ENCODE measurements around the gene P4HB.

The P4HB gene

DNA sequence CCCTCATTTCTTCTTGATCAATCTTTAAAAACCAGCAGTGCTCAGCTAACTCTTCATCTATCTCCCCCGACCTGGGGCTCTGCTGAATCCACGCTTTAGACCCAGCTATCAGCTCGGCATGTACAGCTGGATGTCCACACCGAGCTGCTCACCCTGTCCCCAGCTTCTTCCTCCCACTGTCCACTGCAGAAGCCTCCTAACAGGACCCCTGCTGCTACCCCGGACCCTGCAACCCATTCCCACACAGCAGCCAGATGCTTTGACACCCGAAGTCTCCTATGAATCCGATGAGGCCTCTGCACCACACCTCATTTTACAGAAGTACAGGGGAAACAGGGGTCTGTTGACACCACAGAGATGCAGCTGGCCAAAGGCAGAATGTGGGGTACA lies 42.6 kb downstream of the P4HB start:
- no peak overlapping the region for H3K27ac ChIP-seq
- no peak overlapping the region for H3K4me3 ChIP-seq

DNA sequence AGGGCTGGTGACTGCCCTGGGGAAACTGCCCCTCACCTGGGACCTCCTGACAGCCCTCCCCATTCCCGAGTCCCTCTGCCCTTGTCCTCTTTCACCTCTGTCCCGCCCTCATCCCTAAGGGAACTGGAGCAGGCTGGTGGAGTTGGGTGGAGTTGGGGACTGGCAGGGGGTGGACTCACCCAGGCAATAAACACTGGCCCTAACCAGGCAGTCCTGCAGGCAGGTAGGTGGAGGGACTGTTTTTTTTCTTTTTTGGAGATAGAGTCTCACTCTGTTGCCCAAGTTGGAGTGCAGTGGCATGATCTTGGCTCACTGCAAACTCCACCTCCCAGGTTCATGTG lies 44.7 kb downstream of the P4HB start:
- peak overlapping the region in 1 of 21 experiments; percentile 55 for H3K27ac ChIP-seq
- no peak overlapping the region for H3K4me3 ChIP-seq

DNA sequence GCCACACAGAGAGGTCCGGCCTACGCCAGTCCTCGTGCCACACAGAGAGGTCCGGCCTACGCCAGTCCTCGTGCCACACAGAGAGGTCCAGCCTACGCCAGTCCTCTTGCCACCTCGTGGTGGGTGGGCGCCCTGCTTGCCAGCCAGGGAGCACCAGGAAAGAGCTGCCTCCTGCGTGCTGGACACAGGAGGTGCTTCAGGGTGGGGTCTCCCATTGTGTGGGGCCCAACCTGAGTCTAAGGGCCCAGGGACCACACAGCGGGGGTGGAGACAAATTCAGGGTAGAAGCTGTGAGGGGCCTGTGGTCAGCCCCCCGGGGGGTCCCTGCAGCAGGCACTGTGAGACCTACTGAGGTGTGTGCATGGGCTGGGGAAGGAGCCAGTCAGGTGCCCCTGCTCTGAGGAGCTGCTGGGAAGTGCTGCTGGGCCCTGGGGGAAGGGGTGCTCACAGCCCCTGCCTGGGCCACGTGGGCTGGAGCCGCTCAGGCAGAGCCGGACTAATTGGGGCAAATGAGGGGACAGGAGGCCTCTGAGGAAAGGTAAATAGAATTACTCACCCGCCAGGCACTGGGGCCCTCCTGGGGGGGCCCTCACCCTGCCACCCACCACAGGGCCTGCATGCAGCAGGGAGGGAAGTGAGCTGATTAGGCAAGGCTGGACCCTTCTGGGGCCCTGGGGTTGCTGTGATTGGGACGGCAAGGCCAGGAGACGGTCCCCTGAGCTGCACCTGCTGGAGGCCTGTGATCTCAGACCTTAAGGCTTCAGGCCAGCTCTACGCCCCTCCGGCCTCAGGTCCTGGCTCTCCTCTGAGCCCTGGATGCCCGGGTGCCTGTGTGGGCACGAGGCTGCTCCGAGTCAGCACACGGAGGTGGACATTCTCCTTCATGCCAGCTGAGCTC lies 45.3 kb downstream of the P4HB start:
- H3K27ac ChIP-seq: peak overlapping the region in 1 of 21 experiments; percentile 55
- H3K4me3 ChIP-seq: no peak overlapping the region

DNA sequence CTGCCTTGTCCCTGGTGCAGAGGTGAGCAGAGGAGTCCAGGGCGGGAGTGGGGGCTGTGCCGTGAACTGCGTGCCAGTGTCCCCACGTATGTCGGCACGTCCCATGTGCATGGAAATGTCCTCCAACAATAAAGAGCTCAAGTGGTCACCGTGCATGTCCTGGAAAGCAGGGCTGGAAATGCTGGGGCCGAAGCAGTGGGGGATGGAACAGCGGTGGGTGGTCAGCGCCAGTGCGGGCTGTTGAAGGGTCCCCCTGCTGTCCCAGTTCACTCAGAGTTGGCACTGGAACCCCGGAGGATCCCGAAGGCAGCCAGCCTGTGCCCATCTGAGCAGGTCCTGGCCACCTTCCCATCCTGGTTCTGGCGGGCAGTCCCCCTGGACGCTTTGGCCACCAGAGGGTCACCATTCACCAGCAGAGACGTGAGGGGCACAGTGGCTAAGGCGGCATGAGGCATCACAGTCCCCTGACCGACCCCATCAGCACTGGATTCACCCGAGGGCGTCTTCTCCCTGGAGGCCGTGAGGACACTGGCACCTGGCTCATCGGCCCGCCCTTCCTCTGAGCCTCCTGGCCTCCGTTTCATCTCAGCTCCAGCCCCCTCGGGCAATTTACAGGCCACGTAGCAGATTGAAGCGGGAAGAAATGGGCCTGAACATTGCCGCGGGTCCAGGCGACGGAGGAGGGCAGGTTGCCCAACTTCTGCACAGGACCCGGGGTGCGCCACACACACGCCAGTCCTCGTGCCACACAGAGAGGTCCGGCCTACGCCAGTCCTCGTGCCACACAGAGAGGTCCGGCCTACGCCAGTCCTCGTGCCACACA lies 46.3 kb downstream of the P4HB start:
- Histone ChIP-seq H3K4me3 (no peak overlapping the region), H3K27ac (no peak overlapping the region)

DNA sequence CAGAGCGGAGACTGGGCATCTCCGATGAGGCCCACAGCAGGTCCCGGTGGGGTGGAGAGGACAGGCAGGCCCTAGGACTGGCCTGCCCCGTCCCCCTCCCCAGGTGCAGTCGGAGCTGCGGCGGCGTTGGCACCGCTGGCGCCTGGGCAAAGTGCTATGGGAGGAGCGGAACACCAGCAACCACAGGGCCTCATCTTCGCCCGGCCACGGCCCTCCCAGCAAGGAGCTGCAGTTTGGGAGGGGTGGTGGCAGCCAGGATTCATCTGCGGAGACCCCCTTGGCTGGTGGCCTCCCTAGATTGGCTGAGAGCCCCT lies 47.0 kb downstream of the P4HB start:
- H3K27ac ChIP-seq: no peak overlapping the region
- H3K4me3 ChIP-seq: no peak overlapping the region

DNA sequence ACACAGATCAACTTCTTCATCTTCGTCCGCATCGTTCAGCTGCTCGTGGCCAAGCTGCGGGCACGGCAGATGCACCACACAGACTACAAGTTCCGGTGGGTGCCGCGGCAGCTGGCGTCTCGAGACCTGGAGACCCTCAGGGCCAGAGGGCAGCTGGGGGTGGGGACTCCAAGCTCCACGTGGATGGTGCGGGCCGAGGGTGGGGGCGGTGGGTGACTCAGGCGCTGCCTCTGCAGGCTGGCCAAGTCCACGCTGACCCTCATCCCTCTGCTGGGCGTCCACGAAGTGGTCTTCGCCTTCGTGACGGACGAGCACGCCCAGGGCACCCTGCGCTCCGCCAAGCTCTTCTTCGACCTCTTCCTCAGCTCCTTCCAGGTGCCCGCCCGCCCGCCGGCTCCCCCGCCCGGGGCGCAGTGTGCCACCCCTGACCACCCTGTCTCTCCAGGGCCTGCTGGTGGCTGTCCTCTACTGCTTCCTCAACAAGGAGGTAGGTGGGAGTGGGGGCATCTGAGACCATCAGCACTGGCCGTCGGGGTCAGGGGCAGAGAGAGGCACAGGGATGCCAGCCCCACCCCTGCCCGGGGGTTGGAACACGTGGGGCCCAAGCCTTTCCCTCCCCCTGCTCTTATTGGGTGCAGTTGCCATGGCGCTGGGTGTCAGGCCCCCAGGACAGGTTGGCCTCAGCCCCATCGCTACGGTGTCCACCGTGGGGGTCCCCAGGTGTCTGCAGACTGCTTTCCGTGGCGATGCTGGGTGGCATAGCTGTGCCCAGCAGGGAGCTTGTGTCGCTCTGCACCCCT lies 47.6 kb downstream of the P4HB start:
- no peak overlapping the region for H3K27ac ChIP-seq

DNA sequence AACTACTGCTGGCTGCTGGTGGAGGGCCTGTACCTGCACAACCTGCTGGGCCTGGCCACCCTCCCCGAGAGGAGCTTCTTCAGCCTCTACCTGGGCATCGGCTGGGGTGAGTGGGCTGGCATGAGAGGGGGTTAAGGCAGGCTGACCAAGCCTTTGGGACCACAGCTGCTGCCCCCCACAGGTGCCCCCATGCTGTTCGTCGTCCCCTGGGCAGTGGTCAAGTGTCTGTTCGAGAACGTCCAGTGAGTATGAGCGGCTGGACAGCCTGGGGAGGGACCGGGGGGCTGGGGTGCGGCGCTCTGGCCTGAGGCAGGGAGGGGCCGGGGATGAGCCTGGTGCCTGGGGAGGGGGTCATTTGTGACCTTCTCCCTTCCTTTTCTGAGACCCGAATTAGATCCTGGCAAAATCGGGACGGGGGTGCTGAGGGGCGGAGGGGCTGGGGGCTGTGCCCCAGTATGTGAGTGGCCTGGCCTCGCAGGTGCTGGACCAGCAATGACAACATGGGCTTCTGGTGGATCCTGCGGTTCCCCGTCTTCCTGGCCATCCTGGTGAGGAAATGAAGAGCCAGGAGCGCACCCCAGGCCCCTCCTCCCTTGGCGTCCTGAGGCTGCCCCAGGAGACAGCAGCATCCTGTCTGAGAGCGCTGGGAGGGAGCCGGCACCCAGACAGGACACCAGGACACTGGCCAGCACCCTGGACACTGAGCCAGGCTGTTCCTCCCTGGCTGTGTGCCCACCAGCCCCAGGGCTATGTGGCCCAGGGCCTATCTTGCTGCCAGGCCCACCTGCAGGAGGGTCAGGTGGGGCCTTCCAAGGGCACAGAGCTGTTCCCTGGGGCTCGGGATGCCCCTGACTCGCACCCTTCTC lies 48.4 kb downstream of the P4HB start:
- H3K4me3 ChIP-seq: no peak overlapping the region
- no peak overlapping the region for H3K27ac ChIP-seq

More for the DNA sequence above, 47.6 kb downstream of the P4HB start:
- H3K4me3 ChIP-seq: no peak overlapping the region

DNA sequence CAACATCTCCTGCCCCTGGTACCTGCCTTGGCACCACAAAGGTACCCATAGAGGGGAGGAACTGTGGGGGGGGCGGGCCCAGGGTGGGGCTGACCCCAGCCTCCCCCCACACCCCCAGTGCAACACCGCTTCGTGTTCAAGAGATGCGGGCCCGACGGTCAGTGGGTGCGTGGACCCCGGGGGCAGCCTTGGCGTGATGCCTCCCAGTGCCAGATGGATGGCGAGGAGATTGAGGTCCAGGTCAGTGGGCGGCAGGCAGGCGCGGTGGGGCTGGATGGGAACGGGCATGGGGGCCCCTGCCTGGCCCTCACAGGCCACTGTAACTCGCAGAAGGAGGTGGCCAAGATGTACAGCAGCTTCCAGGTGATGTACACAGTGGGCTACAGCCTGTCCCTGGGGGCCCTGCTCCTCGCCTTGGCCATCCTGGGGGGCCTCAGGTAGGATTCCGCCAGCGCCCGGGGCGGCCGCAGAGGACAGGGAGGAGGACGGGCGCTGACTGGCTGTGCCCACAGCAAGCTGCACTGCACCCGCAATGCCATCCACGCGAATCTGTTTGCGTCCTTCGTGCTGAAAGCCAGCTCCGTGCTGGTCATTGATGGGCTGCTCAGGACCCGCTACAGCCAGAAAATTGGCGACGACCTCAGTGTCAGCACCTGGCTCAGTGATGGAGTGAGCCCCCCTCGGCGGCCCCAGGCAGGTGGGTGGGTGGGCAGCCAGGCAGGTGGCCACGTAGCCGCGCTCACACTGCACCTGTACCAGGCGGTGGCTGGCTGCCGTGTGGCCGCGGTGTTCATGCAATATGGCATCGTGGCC lies 49.2 kb downstream of the P4HB start:
- no peak overlapping the region for H3K4me3 ChIP-seq

DNA sequence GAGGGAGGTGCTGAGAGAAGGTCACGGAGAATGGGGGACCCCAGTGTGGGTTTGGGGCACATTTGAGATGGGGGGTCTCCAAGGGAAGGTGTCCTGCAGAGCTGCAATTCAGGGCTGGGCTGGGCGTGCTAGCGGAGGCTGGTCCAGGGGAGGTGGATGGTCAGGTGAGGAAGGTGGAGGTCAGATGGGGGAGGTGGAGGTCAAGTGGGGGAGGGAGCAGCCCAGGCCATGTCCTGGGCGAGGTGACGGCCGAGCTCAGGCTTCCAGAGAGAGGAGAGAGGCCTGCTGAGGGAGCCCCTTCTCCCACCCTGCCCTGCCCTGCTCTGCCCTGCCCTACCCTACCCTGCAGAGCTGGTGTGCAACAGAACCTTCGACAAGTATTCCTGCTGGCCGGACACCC lies 49.9 kb downstream of the P4HB start:
- Histone ChIP-seq H3K27ac (no peak overlapping the region), H3K4me3 (no peak overlapping the region)

More for the DNA sequence above, 49.2 kb downstream of the P4HB start:
- H3K27ac ChIP-seq: no peak overlapping the region

DNA sequence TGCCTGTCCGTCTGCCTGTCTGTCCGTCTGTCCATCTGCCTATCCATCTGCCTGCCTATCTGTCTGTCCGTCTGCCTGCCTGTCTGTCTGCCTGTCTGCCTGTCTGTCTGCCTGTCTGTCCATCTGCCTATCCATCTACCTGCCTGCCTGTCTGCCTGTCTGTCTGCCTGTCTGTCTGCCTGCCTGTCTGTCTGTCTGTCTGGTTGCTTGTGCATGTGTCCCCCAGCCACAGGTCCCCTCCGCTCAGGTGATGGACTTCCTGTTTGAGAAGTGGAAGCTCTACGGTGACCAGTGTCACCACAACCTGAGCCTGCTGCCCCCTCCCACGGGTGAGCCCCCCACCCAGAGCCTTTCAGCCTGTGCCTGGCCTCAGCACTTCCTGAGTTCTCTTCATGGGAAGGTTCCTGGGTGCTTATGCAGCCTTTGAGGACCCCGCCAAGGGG lies 50.8 kb downstream of the P4HB start:
- no peak overlapping the region for H3K27ac ChIP-seq

DNA sequence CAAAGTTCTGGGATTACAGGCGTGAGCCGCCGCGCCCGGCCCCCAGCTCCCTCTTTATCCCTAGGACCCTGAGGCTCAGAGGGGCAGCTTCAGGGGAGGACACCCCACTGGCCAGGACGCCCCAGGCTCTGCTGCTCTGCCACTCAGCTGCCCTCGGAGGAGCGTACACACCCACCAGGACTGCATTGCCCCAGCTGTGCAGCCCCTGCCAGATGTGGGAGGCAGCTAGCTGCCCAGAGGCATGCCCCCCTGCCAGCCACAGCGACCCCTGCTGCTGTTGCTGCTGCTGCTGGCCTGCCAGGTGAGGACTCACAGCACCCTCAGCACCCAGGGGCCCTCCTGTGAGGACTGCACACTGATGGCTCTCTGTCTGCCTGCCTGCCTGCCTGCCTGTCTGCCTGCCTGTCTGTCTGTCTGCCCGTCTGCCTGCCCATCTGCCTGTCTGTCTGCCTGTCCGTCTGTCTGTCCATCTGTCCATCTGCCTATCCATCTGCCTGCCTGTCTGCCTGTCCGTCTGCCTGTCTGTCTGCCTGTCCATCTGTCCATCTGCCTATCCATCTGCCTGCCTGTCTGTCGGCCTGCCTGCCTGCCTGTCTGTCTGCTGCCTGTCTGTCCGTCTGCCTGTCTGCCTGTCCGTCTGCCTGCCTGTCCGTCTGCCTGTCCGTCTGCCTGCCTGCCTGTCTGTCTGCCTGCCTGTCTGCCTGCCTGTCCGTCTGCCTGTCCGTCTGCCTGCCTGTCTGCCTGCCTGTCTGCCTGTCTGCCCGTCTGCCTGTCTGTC lies 51.4 kb downstream of the P4HB start:
- H3K27ac ChIP-seq: no peak overlapping the region
- no peak overlapping the region for H3K4me3 ChIP-seq

More for the DNA sequence above, 50.8 kb downstream of the P4HB start:
- no peak overlapping the region for H3K4me3 ChIP-seq

DNA sequence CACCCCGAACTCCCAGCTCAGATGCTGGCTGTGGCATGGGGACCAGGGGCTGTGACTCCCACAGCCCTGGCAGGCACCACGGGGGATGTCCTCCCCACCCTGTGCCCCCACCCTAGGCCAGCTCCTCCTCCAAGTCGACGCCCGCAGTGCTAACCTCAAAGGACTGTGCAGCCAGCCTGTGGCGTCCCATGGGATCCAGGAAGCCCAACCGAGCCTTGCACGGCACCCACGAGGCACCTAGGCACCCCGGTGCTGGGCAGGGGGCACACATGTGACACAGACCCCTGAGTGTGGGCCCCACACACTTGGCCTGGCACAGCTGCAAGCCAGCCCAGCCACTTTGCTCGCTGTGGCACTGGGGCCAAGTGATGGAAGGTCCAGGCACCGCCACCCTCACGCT lies 52.5 kb downstream of the P4HB start:
- Histone ChIP-seq H3K4me3 (no peak overlapping the region), H3K27ac (no peak overlapping the region)

DNA sequence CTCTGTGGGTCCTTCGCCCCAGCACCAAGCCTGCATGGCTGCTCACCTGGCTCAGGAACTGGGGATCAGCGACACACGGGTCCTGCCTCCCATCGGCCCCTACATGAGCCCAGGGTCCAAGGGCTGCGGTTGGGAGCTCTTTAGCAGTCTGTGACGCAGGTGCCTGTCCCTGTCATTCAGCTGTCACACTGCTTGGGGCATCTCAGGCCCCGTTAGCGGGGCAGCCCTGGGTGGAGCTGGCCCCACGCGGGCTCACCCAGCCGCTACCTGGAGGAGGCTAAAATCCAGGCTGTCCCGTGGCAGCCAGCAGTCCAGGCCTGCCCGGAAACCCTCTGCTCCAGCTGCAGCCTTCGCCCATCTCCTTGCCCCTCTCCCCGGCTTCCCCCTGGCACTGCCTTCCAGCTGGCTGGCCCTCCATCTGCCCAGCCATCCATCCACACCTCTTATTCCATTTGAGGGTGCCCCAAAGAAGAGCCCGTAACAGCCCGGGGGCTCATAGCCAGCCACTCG lies 53.1 kb downstream of the P4HB start:
- no peak overlapping the region for H3K4me3 ChIP-seq
- H3K27ac ChIP-seq: no peak overlapping the region

DNA sequence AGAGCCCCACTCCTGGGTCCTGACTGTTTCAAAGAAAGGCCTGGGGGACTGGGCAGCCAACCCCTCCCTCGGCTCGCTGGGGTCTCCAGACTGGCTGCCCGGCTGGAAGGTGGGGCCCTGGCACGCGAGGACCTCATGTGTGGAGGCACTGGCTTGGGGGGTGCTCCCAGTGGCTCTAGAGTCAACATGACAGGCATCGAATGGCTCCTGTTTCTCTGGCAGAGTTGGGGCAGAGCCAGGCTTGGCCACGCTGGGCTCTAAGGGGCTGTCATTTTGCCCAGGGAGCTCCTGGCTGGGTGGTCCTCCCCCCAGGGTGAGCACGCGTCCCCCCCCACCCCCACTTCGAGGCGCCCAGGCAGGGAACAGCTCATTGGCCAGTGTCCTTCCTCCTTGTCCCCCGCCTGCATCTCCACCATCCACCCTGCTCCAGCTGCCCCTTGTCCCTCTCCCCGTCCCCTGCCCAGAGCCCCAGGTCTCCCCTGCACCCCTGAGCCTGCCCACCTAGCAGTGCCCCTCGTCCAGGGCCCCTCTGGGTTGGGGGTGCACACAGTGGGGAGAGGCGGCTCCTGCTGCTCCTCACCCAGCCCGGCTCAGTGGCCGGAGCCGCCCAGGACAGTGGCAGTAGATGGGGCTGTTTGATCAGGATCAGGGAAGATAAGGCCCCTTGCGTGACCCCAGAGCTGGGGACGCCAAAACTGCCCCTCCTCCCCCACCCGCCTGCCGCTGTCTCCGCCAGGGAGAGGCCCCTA lies 53.7 kb downstream of the P4HB start:
- no peak overlapping the region for H3K4me3 ChIP-seq
- H3K27ac ChIP-seq: no peak overlapping the region

DNA sequence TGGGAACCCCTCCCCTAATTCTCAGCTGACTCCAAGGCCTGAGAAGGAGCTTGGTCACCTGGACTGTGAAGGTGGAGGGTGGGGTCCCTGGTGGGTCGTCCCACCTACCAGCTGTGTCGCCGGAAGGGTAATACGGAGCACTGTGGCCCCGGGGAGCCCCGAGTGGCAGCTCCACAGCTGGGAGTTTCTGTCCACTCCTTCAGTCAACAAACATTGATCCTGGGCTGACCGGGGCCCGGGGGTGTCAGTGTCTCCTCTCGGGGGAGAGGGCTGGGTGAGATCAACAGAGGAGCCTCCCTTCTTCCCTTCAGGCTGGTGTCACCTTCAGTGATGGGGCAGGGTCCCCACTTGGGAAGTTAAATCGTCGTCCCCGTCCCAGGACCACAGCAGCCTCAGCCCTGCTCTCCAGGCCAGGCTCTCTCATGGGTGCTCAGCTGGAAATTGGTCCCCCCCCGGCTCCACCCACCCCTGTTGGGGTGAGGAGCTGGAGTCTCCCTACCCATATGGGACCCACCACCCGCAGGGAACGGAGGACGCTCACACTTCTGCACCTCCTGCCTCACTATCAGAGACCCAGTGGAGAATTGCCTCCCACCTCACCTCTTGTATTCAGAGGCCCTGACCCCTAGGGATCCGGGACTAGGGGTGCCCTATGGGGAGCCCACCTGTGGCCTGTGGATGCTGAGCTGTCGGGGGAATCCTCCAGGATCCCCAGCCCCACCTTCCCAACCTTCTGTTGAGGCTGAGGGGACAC lies 54.5 kb downstream of the P4HB start:
- Histone ChIP-seq H3K4me3 (no peak overlapping the region), H3K27ac (no peak overlapping the region)

Data from skin epidermis (tissue), 12 donors.